Stimulated activated CD4-positive, alpha-beta T cell treated with anti-CD3 and anti-CD28 coated beads, TNF-alpha, amount 100 ng/mL, for 24 hours (primary cell): ENCODE data around the gene ATP1A1.

Experiments
- DNase-seq, 3 experiments: peaks; one replicate each; pipeline ENCODE4 v3.0.0-alpha.2; 2020; ENCODE audit warnings: low read depth in 3 of 3

Gene ATP1A1

DNA sequence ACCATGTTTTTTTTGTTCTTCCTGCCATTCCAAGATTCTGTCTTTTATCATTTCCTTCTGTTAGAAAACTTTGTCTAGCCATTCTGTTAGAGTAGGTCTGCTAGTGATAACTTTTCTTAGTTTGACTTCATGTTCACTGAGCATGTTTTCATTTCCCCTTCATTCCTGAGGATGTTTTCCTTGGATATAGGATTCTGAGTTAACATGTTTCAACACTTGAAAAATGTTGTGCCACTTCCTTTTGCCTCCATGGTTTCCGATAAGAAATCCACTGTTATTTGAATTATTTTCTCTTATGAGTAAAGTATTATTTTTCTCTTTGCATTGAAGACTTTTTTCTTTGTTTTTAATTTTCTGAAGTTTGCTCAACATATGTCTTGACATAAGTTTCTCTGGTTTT is 66.7 kb downstream of the ATP1A1 start:
- DNase-seq: no peak

- no peak for DNase-seq
These were observed 67.7 kb downstream of the ATP1A1 start for GRCh38 chr1:116440731-116441130.

DNA sequence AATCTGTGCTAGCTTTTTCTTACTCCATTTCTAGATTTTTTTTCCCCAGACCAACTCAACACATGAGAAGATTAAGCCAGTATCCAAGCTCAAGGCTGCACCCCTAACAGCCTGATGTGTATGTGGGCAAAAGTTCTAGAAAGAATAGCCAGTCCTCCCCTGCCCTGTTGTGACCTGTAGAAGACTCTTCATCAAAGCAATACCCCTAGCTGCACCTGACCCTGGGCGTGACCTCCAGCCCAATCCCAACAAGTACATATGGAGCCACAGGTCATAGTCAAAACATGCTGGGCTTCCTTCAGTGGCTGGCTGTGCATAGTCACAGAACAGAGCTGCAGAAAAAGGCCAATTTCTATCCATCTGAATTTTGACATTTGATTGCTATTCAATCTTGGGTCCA is 72.5 kb downstream of the ATP1A1 start:
- DNase-seq: no peak

DNA sequence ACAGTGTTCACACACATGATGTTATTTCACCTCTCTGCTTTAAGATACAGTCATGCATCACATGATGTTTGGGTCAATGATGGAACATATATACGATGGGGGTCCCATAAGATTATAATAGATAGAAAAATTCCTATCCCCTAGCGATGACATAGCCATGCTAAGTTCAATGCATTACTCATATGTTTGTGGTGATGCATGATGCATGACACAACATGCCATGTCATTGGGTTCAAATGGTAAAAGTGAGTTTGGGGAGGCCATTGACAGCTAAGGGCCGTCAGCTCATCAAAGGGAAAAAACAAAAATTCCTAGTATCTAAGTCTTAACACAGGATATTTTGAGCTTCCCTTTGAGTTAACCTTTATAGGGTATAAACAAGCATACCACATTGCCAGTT is 73.6 kb downstream of the ATP1A1 start:
- no peak for DNase-seq

DNA sequence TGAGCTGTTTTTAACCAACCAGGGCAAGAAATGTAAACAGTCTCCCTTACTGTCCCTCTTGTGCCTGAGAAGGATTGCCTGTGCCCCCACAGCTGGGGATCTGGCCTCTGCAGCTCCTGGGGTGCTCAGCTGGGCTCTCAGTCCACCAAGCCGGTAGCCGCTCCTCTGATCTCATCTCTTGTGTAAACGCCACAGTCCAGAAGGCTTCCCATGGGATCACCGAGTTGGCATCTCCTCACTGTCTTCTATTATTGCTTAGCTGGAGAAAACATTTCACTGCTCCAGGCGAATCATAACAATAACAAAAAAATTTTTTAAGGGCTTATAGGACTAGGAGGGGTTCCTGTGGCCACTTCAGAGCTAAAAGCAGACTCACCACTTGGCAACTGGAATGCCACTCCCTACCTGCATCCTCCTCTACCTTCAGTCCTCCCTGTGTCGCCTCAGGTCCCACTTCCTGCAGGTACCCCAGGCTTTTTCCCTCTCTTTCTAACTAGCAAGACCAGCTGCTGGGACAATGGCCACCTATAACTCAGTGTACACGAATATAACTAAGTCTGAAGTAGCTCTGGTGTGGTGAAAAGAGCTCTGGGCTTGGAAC is 75.8 kb downstream of the ATP1A1 start:
- no peak for DNase-seq

GRCh38 chr1:116449578-116449977 is 76.5 kb downstream of the ATP1A1 start:
- no peak for DNase-seq

GRCh38 chr1:116451702-116452101 is 78.7 kb downstream of the ATP1A1 start:
- DNase-seq: no peak

DNA sequence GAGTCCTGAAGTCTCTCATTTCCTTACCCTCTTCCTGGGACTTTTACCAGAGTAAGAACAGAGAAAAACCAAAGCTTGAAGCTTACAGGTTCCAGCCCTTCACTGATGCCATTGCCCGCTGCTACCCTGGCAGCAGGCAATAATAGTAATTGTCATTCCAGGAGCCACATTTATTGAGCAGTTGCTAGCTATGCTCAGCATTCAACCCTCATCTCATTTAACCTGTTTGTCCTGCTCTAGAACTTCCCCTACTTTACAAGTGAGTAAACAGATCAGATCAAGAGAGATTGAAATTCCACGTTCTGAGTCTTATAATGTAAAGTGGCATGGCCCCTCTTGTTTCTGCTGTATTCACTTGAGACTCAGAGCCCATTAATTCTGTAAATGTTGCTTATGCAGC is 80.4 kb downstream of the ATP1A1 start:
- no peak for DNase-seq

DNA sequence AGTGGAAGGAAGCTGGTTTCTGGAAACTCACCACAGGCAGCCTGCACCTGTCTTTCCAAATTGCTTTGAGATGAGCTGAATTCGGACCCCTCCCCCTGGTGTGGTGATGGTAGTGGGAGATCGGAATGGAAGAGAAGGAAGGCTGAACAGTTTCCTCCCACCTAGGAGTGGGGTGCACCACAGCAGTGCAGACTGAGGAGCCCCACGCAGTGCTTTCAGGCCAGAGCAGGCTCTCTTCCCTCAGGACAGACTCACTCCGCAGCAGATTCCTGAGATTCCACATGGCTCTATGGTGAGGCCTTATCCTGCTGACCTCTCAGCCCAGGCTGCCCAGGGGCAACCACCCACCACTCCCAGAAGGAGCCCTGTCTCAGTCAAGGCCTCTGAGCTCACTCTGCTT is 80.9 kb downstream of the ATP1A1 start:
- no peak for DNase-seq
